GM10266 (cell line): ENCODE measurements around the gene MAP3K7CL.
"Not testable (repeated sequence)": the region's sequence is repeated elsewhere in the genome, so short reads cannot be mapped to it uniquely, and the experiment has no call there.

Experiments used
- DNase-seq: peaks from one replicate; pipeline ENCODE4 v3.0.0; 2012; ENCODE audit errors: extremely low spot score
- TF ChIP-seq, protein P1 (sequence below): IDR thresholded peaks from 2 replicates; pipeline ENCODE4 v1.5.1; 2012; ENCODE audit warnings: mild to moderate bottlenecking, low read depth; ENCODE audit not compliant: control insufficient read depth, insufficient read depth; ENCODE audit errors: missing control alignments

MAP3K7CL gene

DNA sequence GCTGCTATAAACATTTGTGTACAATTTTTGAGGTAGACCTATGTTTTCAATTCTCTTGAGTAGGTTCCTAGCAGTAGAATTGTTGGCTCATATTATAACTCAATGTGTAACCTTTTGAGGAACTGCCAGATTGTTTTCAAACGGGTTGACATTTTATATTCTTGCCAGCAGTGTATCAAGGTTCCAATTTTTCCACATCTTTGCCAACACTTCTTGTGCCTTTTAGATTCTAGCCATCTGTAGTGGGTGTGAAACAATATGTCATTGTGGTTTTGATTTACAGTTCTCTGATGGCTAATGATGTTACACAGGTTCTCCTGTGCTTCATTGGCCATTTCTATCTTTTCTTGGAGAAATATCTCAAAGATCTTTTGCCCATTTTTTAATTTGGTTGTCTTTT, 36.4 kb downstream of the MAP3K7CL start:
- no peak for DNase-seq
- TF ChIP-seq, protein P1, sequence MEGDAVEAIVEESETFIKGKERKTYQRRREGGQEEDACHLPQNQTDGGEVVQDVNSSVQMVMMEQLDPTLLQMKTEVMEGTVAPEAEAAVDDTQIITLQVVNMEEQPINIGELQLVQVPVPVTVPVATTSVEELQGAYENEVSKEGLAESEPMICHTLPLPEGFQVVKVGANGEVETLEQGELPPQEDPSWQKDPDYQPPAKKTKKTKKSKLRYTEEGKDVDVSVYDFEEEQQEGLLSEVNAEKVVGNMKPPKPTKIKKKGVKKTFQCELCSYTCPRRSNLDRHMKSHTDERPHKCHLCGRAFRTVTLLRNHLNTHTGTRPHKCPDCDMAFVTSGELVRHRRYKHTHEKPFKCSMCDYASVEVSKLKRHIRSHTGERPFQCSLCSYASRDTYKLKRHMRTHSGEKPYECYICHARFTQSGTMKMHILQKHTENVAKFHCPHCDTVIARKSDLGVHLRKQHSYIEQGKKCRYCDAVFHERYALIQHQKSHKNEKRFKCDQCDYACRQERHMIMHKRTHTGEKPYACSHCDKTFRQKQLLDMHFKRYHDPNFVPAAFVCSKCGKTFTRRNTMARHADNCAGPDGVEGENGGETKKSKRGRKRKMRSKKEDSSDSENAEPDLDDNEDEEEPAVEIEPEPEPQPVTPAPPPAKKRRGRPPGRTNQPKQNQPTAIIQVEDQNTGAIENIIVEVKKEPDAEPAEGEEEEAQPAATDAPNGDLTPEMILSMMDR, result no peak

DNA sequence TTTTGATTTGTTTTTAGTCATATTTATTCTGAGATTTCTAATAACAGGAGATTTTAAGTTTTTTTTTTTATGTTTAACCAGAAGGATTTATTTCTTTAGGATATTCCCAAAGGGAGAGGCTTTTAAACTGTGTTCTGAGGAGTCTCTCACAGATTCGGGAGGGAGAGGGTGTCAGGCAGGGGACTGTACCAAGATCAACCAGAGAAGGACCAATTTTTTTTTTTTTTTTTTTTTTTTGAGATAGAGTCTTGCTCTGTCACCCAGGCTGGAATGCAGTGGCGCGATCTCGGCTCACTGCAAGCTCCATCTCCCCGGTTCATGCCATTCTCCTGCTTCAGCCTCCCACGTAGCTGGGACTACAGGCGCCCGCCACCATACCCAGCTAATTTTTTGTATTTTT, 37.0 kb downstream of the MAP3K7CL start:
- not testable (repeated sequence) for DNase-seq

DNA sequence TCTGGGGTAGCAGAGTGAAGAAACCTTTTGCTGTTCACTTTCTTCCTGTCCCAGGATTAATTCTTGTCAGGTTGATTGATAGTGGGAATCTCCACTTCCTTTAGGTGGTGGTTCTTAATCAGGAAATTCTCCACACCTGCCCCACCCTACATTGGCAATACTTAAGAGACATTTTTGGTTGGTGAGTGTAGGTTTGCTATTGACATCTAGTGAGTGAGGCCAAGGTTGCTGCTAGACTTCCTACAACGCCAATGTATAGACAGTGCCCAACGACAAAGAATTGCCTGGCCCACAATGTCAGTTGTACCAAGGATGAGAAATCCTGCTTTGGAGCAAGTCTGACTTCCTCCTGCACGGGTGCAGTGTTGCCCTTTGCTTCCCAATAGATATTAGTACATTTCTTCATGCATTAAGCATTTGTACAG, 38.5 kb downstream of the MAP3K7CL start:
- DNase-seq, result no peak
- TF ChIP-seq, protein P1, result no peak

DNA sequence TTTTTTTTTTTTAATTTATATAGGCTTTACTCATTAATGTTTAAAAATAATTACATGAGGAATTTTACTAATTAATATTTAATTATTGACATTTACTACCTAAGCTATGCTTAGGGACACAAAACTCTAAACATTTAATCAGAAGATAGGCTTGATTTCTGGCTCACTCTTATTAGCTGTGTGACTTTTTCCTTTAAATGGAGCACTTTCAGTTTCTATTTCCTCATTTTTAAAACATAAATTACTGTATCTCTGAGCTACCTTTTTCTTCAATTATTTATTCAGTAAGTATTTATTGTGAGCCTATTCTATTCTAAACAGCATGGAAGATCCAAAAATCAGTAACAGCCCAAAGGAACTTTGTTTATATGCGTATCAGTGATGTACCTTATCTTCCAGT, 40.5 kb downstream of the MAP3K7CL start:
- no peak for DNase-seq
- TF ChIP-seq, protein P1, result no peak

DNA sequence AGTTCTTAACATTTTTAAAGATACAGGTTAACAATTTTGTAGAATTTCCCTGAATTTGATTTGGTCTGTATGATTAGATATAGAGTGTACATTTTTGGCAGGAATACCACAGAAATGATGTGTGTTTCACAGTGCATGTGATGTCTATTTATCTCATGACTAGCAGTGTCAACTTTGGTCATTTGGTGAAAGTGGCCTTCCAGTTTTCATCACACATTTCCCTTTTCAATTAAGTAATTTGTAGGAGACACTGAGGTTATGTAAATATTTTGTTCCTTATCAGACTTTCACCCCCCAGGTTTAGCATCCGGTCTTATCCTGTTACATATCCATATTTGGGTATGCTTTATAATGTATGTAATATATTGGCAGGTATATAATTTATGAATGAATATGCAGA, 41.8 kb downstream of the MAP3K7CL start:
- DNase-seq, result no peak
- TF ChIP-seq, protein P1, result no peak

DNA sequence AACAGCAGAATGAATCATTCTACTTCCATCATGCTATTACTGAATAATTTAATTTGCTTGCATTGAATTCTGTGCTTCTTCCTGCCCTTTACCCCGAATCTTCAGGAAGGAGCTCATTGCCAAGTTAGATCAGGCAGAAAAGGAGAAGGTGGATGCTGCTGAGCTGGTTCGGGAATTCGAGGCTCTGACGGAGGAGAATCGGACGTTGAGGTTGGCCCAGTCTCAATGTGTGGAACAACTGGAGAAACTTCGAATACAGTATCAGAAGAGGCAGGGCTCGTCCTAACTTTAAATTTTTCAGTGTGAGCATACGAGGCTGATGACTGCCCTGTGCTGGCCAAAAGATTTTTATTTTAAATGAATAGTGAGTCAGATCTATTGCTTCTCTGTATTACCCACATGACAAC, 44.2 kb downstream of the MAP3K7CL start:
- DNase-seq, result no peak
- TF ChIP-seq, protein P1, result no peak

DNA sequence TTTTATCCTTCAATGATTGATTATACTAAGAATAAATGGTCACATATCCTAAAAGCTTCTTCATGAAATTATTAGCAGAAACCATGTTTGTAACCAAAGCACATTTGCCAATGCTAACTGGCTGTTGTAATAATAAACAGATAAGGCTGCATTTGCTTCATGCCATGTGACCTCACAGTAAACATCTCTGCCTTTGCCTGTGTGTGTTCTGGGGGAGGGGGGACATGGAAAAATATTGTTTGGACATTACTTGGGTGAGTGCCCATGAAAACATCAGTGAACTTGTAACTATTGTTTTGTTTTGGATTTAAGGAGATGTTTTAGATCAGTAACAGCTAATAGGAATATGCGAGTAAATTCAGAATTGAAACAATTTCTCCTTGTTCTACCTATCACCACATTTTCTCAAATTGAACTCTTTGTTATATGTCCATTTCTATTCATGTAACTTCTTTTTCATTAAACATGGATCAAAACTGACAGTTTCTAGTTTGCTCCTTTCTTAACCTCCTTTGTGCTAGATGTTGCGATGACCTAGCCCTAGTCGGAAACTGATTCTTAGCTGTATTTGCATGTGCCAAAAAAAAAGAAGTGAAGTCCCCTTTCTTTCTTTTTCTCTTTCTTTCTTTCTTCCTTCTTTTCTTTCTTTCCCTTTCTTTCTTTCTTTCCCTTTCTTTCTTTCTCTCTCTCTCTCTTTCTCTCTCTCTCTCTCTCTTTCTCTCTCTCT, 45.1 kb downstream of the MAP3K7CL start:
- TF ChIP-seq, protein P1, result no peak
- DNase-seq, result no peak
